ENCODE measurements around the gene IL3.

The IL3 gene

DNA sequence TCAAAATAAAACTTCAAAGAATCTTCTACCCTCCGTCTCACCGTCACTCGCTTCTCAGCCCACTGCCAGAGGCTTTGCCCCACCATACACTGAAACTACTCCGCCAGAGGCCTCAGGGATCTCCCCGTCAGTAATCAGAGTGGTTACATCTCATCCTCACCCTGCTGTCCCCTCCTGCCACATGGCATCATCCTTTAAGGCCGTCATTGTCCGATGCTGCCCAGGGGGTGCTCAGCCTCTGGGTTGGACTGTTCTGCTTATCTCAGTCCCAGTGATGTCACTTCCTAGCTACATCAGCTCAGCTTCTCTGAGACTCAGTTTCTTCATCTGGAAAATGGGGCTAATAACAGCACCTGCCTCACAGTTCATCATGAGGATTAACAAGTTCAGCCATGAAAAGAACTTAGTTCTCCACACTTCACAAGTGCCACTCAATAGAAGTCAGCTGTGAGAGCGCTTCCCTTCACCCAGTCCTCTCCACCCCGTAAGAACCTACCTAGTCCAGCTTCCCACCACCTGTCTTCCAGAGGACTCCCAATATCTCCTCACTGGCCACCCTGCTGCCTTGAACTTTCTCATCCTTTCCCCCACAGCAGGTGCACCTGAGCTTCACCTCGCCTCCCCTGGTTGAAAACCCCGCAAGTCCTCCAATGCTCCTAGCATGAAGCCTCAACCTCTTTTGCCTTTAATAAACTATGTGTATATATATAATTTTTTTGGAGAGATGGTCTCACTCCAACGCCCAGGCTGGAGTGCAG is 2.8 kb upstream of the IL3 start:
- DNase-seq (ENCODE audit: low spot score): no peak

DNA sequence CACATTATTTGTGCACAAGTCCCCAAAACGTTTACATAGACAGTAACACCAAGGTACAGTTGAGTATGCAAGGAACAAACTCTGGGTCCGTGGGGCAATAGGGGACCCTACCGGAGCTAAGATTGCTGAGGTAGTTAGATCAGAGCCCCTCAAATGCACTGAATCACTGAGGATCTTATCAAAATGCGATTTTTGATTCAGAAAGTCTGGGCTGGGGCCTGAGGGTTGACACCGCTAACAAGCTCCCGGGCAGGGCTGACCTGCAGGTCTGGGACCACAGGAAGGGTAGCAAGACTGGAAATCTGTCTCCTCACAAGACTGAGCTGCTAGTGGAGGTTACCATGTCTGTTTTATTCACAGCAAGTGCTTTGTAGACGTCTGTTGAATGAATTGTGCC is 1.8 kb upstream of the IL3 start:
- no peak for DNase-seq (ENCODE audit: low spot score)

DNA sequence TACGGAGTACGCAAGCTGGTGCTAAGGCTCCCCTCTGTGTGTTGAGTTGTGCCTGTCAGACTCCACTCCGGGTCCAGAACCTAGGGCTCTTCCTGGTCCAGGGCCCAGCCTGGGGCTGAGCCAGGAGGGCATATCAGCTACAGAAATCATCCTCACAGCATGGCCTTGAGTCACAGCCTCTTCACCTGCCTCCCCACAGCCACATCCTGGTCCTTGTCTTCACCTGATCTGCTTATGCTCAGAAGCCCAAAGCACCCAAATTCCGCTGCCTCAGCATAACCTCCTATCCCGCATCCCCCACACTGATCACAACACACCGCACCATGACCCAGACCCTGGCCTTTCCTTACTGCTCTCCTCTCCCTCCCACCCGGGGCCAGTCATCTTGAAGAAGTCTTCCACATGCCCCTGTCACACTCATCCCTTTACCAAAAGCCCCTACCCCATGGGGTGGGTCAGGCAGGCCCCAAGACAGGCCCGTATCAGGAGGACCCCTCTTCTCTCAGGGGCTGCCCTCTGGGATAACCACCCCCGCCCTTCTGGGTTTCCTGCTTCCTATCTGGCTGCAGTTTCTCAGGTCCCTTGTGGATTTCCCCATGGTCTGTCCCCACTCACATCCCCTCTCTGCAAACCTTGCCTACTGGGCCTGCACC is 1.3 kb upstream of the IL3 start:
- no peak for DNase-seq (ENCODE audit: low spot score)

DNA sequence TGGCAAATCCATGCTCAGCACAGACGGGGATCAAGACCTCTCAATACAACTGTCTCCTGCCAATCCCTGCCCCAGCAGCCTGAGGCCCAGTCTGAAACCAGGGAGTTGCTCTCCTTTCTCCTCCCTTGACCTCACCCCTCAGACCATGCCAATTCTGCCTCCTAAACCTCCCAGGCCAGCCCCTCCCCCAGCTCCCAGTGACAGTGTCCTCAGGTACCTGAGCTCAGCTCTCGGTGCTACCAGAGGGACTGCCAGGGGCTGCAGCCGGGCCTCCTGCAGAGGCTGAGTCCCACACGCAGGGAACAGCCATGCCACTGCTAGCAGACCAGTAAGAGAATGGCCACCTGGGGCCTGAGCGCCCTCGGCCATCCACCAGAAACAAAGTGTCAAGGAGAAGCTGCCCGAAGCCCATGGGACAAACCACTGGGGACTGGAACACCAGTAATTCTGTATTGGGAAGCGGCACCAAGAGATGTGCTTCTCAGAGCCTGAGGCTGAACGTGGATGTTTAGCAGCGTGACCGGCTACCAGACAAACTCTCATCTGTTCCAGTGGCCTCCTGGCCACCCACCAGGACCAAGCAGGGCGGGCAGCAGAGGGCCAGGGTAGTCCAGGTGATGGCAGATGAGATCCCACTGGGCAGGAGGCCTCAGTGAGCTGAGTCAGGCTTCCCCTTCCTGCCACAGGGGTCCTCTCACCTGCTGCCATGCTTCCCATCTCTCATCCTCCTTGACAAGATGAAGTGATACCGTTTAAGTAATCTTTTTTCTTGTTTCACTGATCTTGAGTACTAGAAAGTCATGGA is 557 bp upstream of the IL3 start:
- no peak for DNase-seq (ENCODE audit: low spot score)

DNA sequence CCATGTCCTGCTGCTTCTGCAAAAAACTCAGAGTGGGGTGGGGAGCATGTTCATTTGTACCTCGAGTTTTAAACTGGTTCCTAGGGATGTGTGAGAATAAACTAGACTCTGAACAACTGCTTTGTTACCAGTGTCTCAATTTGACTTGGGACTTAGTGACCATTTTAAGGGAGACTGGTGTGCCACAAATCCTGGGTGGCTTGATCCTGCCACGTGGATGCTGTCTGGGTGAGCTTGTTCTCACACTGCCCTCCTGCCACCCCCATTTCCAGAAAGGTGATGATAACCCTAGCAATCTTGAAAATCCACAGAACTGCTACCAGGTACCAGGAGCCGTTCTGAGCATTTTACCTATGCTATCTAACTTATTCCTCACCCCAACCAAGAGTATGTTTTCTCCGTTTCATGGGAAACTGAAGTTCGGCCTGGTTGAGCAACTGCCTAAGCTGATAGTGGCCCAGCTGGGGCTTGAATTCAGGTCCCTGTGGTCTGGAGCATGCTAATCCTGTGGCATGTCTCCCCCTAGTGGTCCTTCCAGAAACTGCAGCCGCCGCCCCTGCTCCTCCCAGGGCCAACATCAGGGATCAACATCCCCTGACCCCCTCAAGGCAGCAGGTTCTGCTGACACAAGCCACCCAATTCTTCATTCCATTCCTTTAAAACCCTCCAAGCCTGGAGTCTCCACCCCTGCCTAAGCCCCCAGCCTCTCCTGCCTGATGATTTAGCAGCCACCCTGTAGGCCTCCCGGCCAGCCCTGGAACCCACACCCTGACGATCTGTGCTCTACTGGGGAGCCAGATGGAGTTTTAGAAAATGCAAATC is 2.8 kb downstream of the IL3 start:
- peak; percentile 77 for DNase-seq (ENCODE audit: low spot score)

DNA sequence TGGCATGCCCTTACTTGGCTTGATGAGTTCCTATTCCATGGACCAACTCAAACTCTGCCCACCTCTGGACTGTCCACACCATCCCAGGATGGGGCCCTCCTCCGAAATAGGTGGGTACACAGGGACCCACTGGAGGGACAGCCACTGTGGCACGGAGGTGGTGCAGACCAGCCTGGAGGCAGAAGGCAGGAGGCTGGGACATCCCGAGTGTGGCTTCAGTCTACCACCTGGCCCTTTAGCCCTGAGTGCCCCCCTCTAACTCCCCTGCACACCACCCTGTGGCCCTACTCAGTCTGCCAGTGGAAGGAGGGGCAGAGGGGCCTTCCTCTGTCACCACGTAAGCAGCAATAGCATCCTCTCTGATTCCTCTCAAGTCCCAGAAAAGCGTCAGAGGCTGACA is 3.7 kb downstream of the IL3 start:
- no peak for DNase-seq (ENCODE audit: low spot score)

DNA sequence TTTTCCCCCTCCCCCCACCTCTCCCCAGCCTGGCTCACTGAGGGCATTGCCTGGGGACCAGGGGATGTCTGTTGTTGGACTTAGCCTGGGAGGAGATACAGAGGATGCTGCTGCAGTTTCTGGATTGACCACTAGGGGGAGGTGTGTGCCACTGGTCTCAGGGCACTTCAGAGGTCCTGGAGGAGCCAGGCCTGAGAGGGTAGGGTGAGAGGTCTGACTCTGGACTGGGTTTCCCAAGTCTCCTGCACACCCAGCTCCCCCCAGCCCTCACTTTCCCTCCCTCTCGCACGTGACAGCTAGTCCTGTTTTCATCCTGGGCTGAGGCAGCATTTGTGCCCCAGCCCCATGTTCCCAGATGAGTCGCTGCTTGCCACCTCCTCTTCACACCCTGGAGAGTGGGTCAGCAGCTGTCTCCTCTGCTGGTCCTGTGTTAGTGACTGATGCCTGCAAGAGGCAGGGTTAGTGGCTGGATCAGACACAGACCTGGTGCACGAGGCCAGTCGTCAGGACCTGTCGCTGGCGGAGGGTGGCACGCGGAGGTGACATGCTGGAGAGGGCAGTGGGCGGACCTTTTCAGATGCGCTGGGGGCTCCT is 4.4 kb downstream of the IL3 start:
- DNase-seq (ENCODE audit: low spot score): peak; percentile 79

DNA sequence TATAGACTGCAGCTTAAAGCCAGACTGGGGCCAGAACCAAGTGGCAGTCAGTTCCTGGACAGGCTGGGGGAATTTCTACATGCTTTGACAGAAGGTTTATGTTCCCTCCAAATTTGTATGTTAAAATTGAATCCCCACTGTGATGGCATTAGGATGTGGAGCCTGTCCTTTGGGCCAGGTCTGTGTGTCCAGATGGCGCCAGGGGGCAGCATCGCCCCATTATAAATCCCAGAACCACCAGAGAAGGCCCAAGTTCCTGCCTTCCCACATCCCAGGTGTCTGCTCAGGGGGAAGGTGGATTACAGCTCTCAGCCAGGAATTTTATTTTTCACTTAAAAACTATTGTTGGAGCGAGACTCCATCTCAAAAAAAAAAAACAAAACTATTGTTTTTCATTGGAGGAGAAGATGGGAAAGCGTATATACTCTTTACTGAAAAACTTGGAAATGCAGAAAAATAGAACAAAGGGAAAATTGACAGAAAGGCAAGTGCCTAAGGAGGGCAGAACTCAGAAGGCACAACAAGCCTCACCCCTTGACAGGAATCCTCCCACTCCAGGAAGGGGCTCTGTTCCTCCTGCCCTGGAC is 5.0 kb downstream of the IL3 start:
- peak; percentile 44 for DNase-seq (ENCODE audit: low spot score)

DNA sequence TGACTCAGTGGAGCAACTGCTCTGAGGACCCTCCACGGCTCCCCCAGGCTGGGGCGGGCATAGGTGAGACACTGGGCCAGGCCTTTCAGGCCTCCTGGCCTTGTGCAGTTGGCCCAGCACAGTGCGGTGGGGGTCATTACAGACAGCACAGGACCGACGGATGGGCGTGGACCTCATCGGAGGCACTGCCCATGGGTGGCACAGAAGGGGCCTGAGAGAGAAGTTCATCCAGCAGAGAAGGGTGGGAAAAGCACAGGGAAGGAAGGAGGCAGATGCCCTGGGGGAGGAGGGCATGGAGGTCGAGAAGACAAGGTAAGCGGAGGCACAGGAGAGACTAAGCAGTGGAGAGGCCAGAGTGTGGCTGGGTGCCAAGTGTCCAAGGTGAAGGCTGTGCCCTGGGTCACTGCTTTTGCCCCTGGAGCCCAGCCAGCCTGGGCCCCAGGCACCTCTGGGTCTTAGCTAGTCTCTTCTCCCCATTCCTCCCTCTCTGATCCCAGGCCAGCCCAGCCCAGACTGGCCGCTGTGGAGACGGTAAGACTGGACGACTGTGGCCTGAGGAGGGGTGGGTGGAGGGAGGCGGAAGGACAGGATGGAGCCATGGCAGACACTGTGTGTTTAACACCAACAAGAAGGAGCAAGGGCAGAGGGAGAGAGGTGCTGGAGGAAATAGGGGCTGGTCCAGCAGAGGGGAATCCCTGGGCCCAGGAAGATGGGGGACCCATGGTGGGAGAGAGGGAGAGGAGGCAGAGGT is 5.7 kb downstream of the IL3 start:
- no peak for DNase-seq (ENCODE audit: low spot score)

DNA sequence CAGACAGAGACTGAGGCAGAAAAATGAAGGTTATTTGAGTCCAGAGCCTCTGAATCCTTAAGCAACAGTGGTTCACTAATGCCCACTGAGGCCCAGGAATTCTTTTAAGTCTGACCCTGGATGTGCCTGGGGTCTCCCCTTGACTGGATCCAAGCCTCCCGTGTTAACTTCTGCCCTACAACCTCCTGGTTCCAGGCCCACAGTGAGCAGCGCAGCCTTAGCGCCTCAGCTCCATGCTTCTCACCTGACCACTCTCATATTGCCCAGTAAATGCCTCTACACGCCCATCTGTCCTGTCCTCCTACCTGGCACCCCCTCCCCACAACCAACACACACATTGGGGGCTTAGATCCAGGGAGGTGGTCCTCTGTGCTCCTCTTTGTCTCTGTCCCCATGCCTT is 6.4 kb downstream of the IL3 start:
- DNase-seq (ENCODE audit: low spot score): no peak

DNA sequence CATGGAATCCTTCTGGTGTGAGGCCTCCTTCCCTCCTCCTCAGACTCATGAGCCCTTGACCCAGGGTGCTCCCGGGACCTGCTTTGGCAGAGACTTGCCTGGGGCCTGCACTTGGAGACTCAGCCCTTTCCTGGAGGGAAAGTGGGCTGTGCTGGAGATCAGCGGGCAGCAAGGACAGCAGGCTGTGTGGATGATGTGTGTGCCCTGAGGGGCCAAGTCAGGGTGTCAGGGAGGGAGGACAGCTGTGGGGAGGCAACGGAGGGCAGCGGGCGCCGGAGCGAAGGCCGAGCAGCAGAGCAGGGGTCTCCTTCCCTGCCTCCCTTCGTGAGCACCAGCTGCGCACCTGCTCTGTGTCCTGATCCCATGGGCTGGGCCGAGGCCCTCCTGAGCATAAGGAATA is 7.0 kb downstream of the IL3 start:
- DNase-seq (ENCODE audit: low spot score): no peak

DNA sequence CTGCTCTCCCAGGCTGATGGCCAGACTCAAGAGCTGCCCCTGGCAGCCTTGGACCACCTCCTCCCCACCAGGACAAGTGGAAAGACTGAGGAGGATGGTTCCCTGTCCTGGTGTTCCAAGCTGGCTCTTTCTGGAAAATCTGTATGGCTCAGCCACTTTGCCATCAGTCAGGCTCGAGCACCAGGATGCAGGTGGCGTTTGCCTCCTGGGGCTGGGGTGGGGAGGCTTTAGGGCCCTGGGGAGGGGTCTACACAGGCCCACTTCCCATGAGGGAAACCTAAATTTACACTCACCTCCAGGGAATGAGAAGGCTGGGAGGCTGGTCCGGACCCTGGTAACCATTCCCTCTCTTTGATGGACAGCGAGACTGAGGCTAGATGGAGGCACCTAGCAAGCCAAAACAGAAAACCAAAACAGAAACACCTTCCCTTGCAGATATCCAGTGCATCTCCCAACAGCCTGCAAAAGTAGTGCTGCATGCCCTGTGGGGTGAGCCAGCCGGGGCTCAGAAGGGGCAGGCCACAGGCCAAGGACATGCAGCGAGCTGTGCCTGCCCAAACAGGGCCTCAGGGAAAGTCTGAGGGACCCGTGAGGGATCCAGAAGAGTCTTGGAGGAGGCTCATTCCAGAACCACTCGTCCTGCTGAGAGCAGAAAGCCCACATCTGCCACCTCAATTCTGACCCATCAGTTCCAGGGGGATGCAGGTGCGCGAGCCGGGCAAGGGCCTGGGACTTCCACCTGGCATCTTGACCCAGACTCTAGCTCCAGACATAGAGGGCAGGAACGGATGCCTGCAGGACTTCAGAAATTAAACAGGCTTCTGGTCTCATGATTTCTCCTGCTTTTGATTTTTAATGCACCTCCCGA is 7.7 kb downstream of the IL3 start:
- no peak for DNase-seq (ENCODE audit: low spot score)

DNA sequence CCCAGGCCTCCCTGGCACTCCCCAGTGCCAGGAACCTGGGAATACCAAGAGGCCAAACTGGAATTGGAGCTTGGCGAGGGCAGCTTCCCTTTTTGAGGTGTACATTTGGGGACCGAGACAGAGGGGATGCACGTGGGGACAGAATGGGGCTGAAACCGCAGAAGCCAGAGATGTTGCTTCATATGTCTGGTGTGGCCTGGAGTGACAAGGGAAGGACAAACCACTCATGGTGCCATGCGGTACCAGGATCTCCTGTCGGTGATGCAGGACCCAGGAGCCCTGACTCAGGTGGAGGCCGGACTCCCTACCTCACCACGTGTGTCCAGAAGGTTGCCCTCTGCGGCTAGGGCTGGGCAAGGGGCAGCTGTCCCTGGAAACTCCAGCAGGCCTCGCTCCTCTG is 9.1 kb downstream of the IL3 start:
- DNase-seq (ENCODE audit: low spot score): no peak

DNA sequence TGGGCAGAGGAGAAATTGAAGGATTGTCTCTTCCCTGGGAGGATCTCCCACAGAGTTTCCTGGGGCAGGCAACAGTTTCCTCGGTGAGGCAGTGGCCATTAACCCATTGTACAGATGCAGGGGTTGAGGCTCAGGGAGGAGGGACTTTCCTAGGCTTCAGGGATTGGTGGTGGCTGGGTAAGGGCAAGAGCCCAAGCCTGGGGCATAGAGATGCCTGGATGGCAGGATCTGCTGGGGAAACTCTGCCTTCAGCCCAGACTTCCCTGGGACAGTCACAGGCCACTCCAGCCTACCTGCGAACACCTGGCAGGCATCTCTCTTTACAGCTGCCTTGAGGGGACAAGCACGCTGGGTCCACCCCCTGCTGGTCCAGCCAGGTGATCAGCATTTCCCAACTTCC is 9.5 kb downstream of the IL3 start:
- no peak for DNase-seq (ENCODE audit: low spot score)

DNA sequence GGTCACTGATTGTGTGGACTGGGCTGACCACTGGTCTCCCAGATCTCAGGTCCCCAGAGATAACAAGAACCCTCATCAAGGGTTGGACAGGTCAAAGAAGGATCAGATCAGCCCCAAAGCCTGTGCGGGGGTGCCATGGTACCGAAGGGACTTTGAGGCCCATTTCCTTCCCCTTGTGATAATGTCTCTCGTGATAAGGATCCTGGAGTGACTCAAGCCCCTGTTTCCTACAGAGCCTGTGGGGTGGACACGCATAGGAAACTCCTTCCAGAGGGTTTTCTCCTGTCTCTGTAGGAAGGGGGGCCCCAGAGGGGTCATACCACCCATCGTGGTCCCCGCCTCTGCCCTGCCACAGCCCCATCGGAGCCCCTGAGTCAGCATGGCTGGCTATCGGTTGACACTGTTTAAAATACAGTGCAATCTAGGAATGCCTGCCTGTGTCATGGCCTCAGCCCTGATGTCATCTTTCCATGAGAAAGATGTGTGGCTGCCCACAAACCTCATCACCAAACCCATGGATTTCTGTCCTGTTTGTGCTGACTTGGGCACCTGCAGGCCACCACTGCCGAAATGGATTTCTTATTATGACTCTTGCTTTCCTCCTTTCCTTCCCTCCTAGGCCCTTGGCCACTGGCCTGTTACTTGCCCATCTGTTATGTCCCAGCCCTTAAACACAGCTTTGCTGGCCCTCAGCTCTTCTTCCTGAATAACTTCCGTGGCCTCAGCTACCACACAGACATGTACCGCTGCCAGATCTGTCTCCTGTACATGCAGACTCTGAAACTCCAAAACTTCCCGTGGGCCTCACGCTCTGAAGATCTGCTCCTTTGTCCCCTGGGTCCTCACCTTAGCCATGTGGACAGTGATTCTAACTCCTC is 10.2 kb downstream of the IL3 start:
- no peak for DNase-seq (ENCODE audit: low spot score)

DNA sequence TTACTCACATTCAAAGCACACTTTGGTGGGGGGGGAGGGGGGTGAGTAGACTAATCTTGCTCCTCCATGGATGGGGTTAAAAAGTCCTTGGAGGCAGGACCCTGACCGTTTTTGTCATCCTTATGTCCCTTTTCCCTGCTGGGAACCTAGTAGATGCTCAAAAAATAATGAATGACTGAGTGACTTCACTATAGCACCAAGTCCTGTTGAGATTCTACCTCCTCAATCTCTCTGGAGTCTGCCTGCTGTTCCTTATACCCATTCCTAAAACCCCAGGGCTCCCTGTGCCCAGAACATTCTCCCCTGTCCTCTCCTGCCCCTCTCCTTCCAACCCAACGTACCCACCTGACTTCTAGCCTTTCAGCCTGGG is 10.9 kb downstream of the IL3 start:
- no peak for DNase-seq (ENCODE audit: low spot score)

DNA sequence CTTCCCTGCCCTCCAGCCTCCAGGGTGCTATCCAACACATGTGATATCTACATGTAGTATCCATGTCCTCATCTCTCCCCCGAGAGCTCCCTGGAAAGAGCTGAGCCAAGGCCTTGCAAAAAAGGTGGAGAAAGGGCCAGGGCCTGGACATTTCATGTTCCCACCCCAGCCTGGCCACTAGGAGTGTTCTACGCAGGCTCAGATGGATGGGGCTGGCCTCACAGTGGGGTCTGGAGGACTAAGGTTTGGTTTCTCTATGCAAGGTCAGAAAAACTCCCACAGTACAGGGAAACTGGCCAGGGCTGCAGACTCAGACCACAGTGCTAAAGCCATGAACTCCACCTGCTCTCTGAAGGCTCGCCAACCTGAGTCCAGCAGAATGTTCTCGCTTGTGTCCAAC is 11.6 kb downstream of the IL3 start:
- DNase-seq (ENCODE audit: low spot score): no peak

DNA sequence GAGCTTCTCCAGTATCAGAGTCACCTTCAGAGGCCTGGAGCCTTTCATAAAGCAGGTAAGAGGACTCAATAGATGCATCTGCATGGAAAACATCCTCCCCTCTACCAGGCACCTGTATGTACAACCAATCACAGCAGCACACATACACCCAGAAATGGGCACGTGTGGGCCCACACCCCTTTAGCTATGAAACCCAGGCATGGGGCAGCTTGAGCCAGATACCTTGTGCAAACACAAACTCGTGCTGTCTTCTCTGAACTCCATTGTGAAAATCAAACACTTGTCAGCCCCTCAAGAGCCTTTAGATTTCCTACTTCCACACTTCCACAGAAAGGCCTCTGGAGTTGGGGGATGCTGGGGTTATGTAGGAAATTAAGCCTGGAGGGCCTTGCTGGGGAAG is 12.1 kb downstream of the IL3 start:
- DNase-seq (ENCODE audit: low spot score): no peak

Measured in hematopoietic multipotent progenitor cell treated with erythropoietin and hydrocortisone succinate and interleukin-3 and kit ligand, for 15 days (in vitro differentiated cells).